ENCODE measurements around the gene PC. TPM values are rescaled to one million over a fixed set of nuclear protein-coding genes. Genes with fewer than 3 reads are reported as not detected.

Gene PC
- total and polyA plus RNA-seq, 2 experiments from 2014 or later = 18.3 to 21.7 TPM

GRCh38 chr11:66971488-66971887 is 13.3 kb upstream of the PC start:
- no peak overlapping the region for H3K4me3 ChIP-seq
- H3K4me1 ChIP-seq (ENCODE audit: insufficient read depth) = peaks cover 11% of the 10 kb centered on the region; the same call in 1 of the 2 replicates
- Mint-ChIP-seq H3K4me1 (peaks cover 7% of the 10 kb centered on the region; the same call in 2 of the 3 replicates), H3K27me3 (ENCODE audit: insufficient read depth, low read depth, poor library complexity) (peaks cover 17% of the 10 kb centered on the region), H3K4me3 (no peak overlapping the region), H3K36me3 (ENCODE audit: low read depth) (no peaks in the 10 kb centered on the region), H3K27ac (no peak overlapping the region), H3K9me3 (no peaks in the 10 kb centered on the region; the same call in 2 of the 3 replicates)
- ATAC-seq (no peak), DNase-seq (ENCODE audit: low spot score) (no peak)
- no peaks in the 10 kb centered on the region for H3K27me3 ChIP-seq (ENCODE audit: insufficient read depth)
- no peak overlapping the region for H3K4me2 ChIP-seq
- no peaks in the 10 kb centered on the region for H3K36me3 ChIP-seq (ENCODE audit: insufficient read depth)
- no peaks in the 10 kb centered on the region for H3K79me2 ChIP-seq (replicated peaks; ENCODE audit: insufficient read depth)
- H3F3A ChIP-seq (replicated peaks; ENCODE audit: low read depth) = no peaks in the 10 kb centered on the region
- H4K20me1 ChIP-seq (replicated peaks; ENCODE audit: insufficient read depth) = no peaks in the 10 kb centered on the region
- H3K27ac ChIP-seq (ENCODE audit: low read depth) = no peak overlapping the region
- peaks cover 5% of the 10 kb centered on the region; the same call in 1 of the 2 replicates for H3K9me2 ChIP-seq (ENCODE audit: insufficient read depth)
- no peak overlapping the region for H2AFZ ChIP-seq
- TF ChIP-seq CREB1 (CRISPR knock-in tag; IDR thresholded peaks at IDR 0.05; ENCODE audit: low read depth) = no peak
- TF ChIP-seq NANOG (IDR thresholded peaks at IDR 0.05; ENCODE audit: borderline replicate concordance) = no peak
- no peak for TF ChIP-seq ZNF114 (CRISPR knock-in tag; IDR thresholded peaks at IDR 0.05)
- TF ChIP-seq POLR2AphosphoS5 (IDR thresholded peaks at IDR 0.05; ENCODE audit: low read depth) = no peak

- H3K4me3 Mint-ChIP-seq = no peak overlapping the region
- no peak overlapping the region for H2AFZ ChIP-seq
- H3K27ac Mint-ChIP-seq = no peak overlapping the region
- H3K9me2 ChIP-seq (ENCODE audit: insufficient read depth) = no peaks in the 10 kb centered on the region
- H3K27ac ChIP-seq (ENCODE audit: low read depth) = no peak overlapping the region
- H3K36me3 ChIP-seq (ENCODE audit: insufficient read depth) = no peaks in the 10 kb centered on the region
- no peaks in the 10 kb centered on the region for H4K20me1 ChIP-seq (replicated peaks; ENCODE audit: insufficient read depth)
- H3K4me2 ChIP-seq = no peak overlapping the region
- ATAC-seq = no peak
- DNase-seq (ENCODE audit: low spot score) = no peak
- H3K27me3 ChIP-seq (ENCODE audit: insufficient read depth) = no peaks in the 10 kb centered on the region
- no peaks in the 10 kb centered on the region; the same call in 2 of the 3 replicates for H3K9me3 Mint-ChIP-seq
- peaks cover 17% of the 10 kb centered on the region for H3K27me3 Mint-ChIP-seq (ENCODE audit: insufficient read depth, low read depth, poor library complexity)
- no peaks in the 10 kb centered on the region for H3K79me2 ChIP-seq (replicated peaks; ENCODE audit: insufficient read depth)
- no peaks in the 10 kb centered on the region for H3F3A ChIP-seq (replicated peaks; ENCODE audit: low read depth)
- peaks cover 11% of the 10 kb centered on the region; the same call in 1 of the 2 replicates for H3K4me1 ChIP-seq (ENCODE audit: insufficient read depth)
- H3K4me1 Mint-ChIP-seq = peaks cover 7% of the 10 kb centered on the region; the same call in 2 of the 3 replicates
- no peak overlapping the region for H3K4me3 ChIP-seq
- H3K36me3 Mint-ChIP-seq (ENCODE audit: low read depth) = no peaks in the 10 kb centered on the region
- TF ChIP-seq ZNF331 (CRISPR knock-in tag; IDR thresholded peaks at IDR 0.05; ENCODE audit: low read depth) (no peak), REST (IDR thresholded peaks at IDR 0.05; ENCODE audit: unreplicated experiment) (no peak), ZNF114 (CRISPR knock-in tag; IDR thresholded peaks at IDR 0.05) (no peak), POLR2AphosphoS5 (IDR thresholded peaks at IDR 0.05; ENCODE audit: low read depth) (no peak), ZNF462 (CRISPR knock-in tag; IDR thresholded peaks at IDR 0.05) (no peak), EZH2 (IDR thresholded peaks at IDR 0.05; ENCODE audit: low read depth, unreplicated experiment) (no peak), NANOG (IDR thresholded peaks at IDR 0.05; ENCODE audit: borderline replicate concordance) (no peak), CREB1 (CRISPR knock-in tag; IDR thresholded peaks at IDR 0.05; ENCODE audit: low read depth) (no peak), JUNB (IDR thresholded peaks at IDR 0.05; ENCODE audit: unreplicated experiment) (no peak)
These were observed 12.7 kb upstream of the PC start for GRCh38 chr11:66970807-66971442.
